Trophoblast cell (in vitro differentiated cells and primary cell): Measurements from ENCODE around the gene TRIM16.
"Not testable (repeated sequence)": the region's sequence is repeated elsewhere in the genome, so short reads cannot be mapped to it uniquely, and the experiment has no call there.

ENCODE experiments used
- DNase-seq, 2 donors: peaks; one replicate each; pipeline ENCODE4 v3.0.0-alpha.2; 2016
- H2AFZ ChIP-seq: 2 replicates; pipeline ENCODE4 v1.6.1; 2013; ENCODE audit warnings: low read length, moderate library complexity, mild to moderate bottlenecking; ENCODE audit not compliant: insufficient read depth, poor library complexity
- H2AK5ac ChIP-seq: 2 replicates; pipeline ENCODE4 v1.6.1; 2013; ENCODE audit warnings: mild to moderate bottlenecking, low read length
- H2BK120ac ChIP-seq: 2 replicates; pipeline ENCODE4 v1.6.1; 2013; ENCODE audit warnings: low read length, mild to moderate bottlenecking, moderate library complexity; ENCODE audit not compliant: insufficient read depth, poor library complexity
- H2BK12ac ChIP-seq: 2 replicates; pipeline ENCODE4 v1.6.1; 2013; ENCODE audit warnings: mild to moderate bottlenecking, low read length, moderate library complexity
- H2BK5ac ChIP-seq: 2 replicates; pipeline ENCODE4 v1.6.1; 2013; ENCODE audit warnings: low read length, low read depth, moderate library complexity, mild to moderate bottlenecking; ENCODE audit not compliant: poor library complexity
- H3K14ac ChIP-seq: 2 replicates; pipeline ENCODE4 v1.6.1; 2013; ENCODE audit warnings: mild to moderate bottlenecking, low read length
- H3K18ac ChIP-seq: 2 replicates; pipeline ENCODE4 v1.6.1; 2013; ENCODE audit warnings: mild to moderate bottlenecking, low read length
- H3K23ac ChIP-seq: 2 replicates; pipeline ENCODE4 v1.6.1; 2013; ENCODE audit warnings: low read length
- H3K27ac ChIP-seq: 2 replicates; pipeline ENCODE4 v1.5.1; 2013; ENCODE audit warnings: low read depth, mild to moderate bottlenecking, inconsistent platforms, low read length, moderate library complexity
- H3K27me3 ChIP-seq: 2 replicates; pipeline ENCODE4 v1.6.1; 2013; ENCODE audit warnings: inconsistent platforms, mild to moderate bottlenecking, low read length, moderate library complexity; ENCODE audit not compliant: insufficient read depth
- H3K36me3 ChIP-seq, 2 experiments: 1 replicate in 1 of 2; 2 replicates in 1 of 2; pipeline ENCODE4 v1.6.1; 2013; ENCODE audit warnings: low read length in 2 of 2, mild to moderate bottlenecking in 2 of 2, moderate library complexity in 1 of 2; ENCODE audit not compliant: insufficient read depth in 2 of 2, control insufficient read depth in 1 of 2
- H3K4ac ChIP-seq: 2 replicates; pipeline ENCODE4 v1.6.1; 2013; ENCODE audit warnings: low read depth, mild to moderate bottlenecking, low read length, moderate library complexity
- H3K4me1 ChIP-seq, 2 experiments: 1 replicate in 1 of 2; 2 replicates in 1 of 2; pipeline ENCODE4 v1.6.1; 2013; ENCODE audit warnings: low read length in 2 of 2, mild to moderate bottlenecking in 2 of 2, moderate library complexity in 1 of 2; ENCODE audit not compliant: insufficient read depth in 2 of 2, control insufficient read depth in 1 of 2
- H3K4me2 ChIP-seq: 2 replicates; pipeline ENCODE4 v1.6.1; 2013; ENCODE audit warnings: inconsistent platforms, mild to moderate bottlenecking, low read length, moderate library complexity
- H3K4me3 ChIP-seq: 2 replicates; pipeline ENCODE4 v1.5.1; 2013; ENCODE audit warnings: mild to moderate bottlenecking, low read depth, low read length, inconsistent platforms
- H3K79me1 ChIP-seq: one replicate; pipeline ENCODE4 v1.6.1; 2013; ENCODE audit warnings: low read length
- H3K79me2 ChIP-seq: 2 replicates; pipeline ENCODE4 v1.6.1; 2013; ENCODE audit warnings: low read length, mild to moderate bottlenecking; ENCODE audit not compliant: control insufficient read depth, insufficient read depth, poor library complexity
- H3K9ac ChIP-seq: 2 replicates; pipeline ENCODE4 v1.6.1; 2013; ENCODE audit warnings: mild to moderate bottlenecking, low read length
- H3K9me3 ChIP-seq: 2 replicates; pipeline ENCODE4 v1.6.1; 2013; ENCODE audit warnings: low read depth, mild to moderate bottlenecking, control low read depth, inconsistent platforms, low read length; ENCODE audit not compliant: insufficient read depth
- H4K12ac ChIP-seq: 2 replicates; pipeline ENCODE4 v1.6.1; 2013; ENCODE audit warnings: low read depth, mild to moderate bottlenecking, low read length, moderate library complexity
- H4K8ac ChIP-seq: 2 replicates; pipeline ENCODE4 v1.6.1; 2013; ENCODE audit warnings: low read depth, mild to moderate bottlenecking, low read length, moderate library complexity
- H4K91ac ChIP-seq: one replicate; pipeline ENCODE4 v1.6.1; 2013; ENCODE audit warnings: low read depth, mild to moderate bottlenecking, low read length, moderate library complexity
- WGBS: extraction: QIAGEN DNeasy Blood & Tissue Kit; methylation state at CpG from one replicate; pipeline ENCODE4 v1.1.7; 2013; ENCODE audit warnings: missing lambda C conversion rate; ENCODE audit not compliant: insufficient read length, insufficient coverage; ENCODE audit errors: extremely low coverage; 5-methylcytosine and 5-hydroxymethylcytosine counted together

Gene TRIM16

DNA sequence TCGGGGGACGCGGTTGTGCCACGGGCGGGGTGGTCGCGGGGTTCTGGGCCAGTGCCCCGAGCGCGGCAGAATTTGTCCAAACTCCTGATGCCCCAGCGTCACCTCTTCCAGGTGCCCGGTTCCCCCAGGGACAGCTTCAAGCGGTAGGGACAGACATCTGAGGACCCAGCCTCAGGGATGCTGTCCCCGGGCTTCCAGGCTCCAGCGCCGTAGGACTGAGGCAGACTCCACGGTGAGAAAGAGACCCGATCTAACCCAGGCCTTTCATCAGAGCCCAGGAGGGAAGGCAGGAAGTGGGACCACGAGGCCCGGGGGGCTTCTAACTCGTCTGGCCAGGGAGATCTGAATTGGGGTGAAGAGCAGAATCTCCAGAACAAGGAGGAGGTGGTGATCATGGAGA, 15.8 kb upstream of the TRIM16 start:
- Histone ChIP-seq H3K4me3 (peak overlapping the region; percentile 73), H3K9ac (peak overlapping the region; percentile 85), H4K91ac (peak overlapping the region; percentile 33), H4K12ac (peak overlapping the region; percentile 23), H3K36me3 (peaks cover 12% of the 10 kb centered on the region in 2 experiments), H2BK5ac (peak overlapping the region; percentile 16), H3K4me2 (peak overlapping the region; percentile 48), H4K8ac (peak overlapping the region; percentile 57), H3K4ac (peak overlapping the region; percentile 53), H3K14ac (peak overlapping the region; percentile 42)
- H3K18ac ChIP-seq, H3K23ac ChIP-seq, H3K27me3 ChIP-seq, H3K9me3 ChIP-seq, H3K79me2 ChIP-seq, H2BK120ac ChIP-seq, H3K4me1 ChIP-seq, H2BK12ac ChIP-seq, H2AFZ ChIP-seq, H3K79me1 ChIP-seq, H2AK5ac ChIP-seq, H3K27ac ChIP-seq, DNase-seq: not testable (repeated sequence)
- no CpG with 5 or more reads among the region's 21 CpGs for WGBS

GRCh38 chr17:15699413-15699924, 15.4 kb upstream of the TRIM16 start, which contains the start of gene ZNF286A:
Gene ZNF286A (plus strand): TSS chr17:15699752. CDS start chr17:15700330, 578 bp downstream.
- peak within 1 kb of the TSS; percentile 33 for H4K91ac ChIP-seq
- peak within 1 kb of the TSS; percentile 16 for H2BK5ac ChIP-seq
- peak within 1 kb of the TSS; percentile 85 for H3K9ac ChIP-seq
- not testable (repeated sequence) for H3K27ac ChIP-seq, H3K79me2 ChIP-seq, H3K18ac ChIP-seq, H3K79me1 ChIP-seq, H3K9me3 ChIP-seq, H2BK12ac ChIP-seq, H3K4me1 ChIP-seq, H3K36me3 ChIP-seq, H3K27me3 ChIP-seq, H3K23ac ChIP-seq, H2BK120ac ChIP-seq, H2AFZ ChIP-seq, H2AK5ac ChIP-seq
- H4K12ac ChIP-seq, result peak within 1 kb of the TSS; percentile 23
- WGBS, result no CpG with 5 or more reads among the region's 44 CpGs
- peak within 1 kb of the TSS; percentile 42 for H3K14ac ChIP-seq
- peak within 1 kb of the TSS; percentile 52 for H3K4me2 ChIP-seq
- H3K4me3 ChIP-seq, result peak within 1 kb of the TSS; percentile 73
- DNase-seq, result peak; percentile 100
- peak within 1 kb of the TSS; percentile 53 for H3K4ac ChIP-seq
- peak within 1 kb of the TSS; percentile 57 for H4K8ac ChIP-seq

DNA sequence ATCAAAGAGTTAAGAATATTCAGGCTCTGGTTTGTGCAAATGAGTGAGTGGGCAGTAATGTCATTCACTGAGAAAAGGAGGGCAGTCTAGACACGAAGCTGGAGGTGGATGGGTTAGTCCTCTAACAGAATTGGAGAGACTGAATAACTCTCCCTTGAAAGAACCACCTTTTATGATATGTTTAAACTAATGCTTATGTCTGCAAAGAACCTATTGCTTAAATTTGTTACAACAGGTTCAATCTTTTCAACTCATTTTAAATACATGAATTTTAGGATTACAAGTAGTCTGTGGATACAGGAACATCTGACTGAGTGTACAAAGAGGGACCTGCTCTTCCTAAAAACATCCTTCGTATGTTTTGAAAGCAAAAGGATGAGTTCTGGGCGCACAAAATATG, 14.9 kb upstream of the TRIM16 start:
- not testable (repeated sequence) for H2BK5ac ChIP-seq, H3K4me3 ChIP-seq, H3K27ac ChIP-seq, H2AFZ ChIP-seq, H3K9me3 ChIP-seq, H4K91ac ChIP-seq, H3K79me2 ChIP-seq, H4K12ac ChIP-seq, H3K4me1 ChIP-seq, H2AK5ac ChIP-seq, H3K36me3 ChIP-seq, H3K4ac ChIP-seq, H3K9ac ChIP-seq, H2BK12ac ChIP-seq, H3K23ac ChIP-seq, H3K14ac ChIP-seq, H3K79me1 ChIP-seq, H3K27me3 ChIP-seq, H4K8ac ChIP-seq, H3K18ac ChIP-seq, H2BK120ac ChIP-seq
- no CpG with 5 or more reads among the region's 3 CpGs for WGBS
- peak overlapping the region; percentile 41 for H3K4me2 ChIP-seq
- peak in 1 of 2 donors; percentile 1 for DNase-seq

GRCh38 chr17:15687494-15687893, 3.4 kb upstream of the TRIM16 start:
- WGBS, result no CpG with 5 or more reads among the region's 1 CpG
- not testable (repeated sequence) for H3K9ac ChIP-seq, H3K27me3 ChIP-seq, H4K8ac ChIP-seq, H2AK5ac ChIP-seq, H3K79me2 ChIP-seq, H3K18ac ChIP-seq, H3K4me1 ChIP-seq, H3K23ac ChIP-seq, H4K12ac ChIP-seq, H3K27ac ChIP-seq, H2BK120ac ChIP-seq, H2BK12ac ChIP-seq, H3K4ac ChIP-seq, H2AFZ ChIP-seq, H2BK5ac ChIP-seq, H4K91ac ChIP-seq, H3K14ac ChIP-seq, H3K9me3 ChIP-seq, H3K36me3 ChIP-seq, DNase-seq, H3K79me1 ChIP-seq, H3K4me3 ChIP-seq, H3K4me2 ChIP-seq
